Activated CD8-positive, alpha-beta memory T cell treated with anti-CD3 and anti-CD28 coated beads for 1 hour (primary cell): ENCODE measurements around the gene SCGB3A1.

Experiments used
- DNase-seq, 2 donors: peaks; one replicate each; pipeline ENCODE4 v3.0.0-alpha.2; 2020; ENCODE audit warnings: low read depth in 1 of 2; ENCODE audit errors: extremely low read depth in 1 of 2

Gene SCGB3A1, protein sequence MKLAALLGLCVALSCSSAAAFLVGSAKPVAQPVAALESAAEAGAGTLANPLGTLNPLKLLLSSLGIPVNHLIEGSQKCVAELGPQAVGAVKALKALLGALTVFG

DNA sequence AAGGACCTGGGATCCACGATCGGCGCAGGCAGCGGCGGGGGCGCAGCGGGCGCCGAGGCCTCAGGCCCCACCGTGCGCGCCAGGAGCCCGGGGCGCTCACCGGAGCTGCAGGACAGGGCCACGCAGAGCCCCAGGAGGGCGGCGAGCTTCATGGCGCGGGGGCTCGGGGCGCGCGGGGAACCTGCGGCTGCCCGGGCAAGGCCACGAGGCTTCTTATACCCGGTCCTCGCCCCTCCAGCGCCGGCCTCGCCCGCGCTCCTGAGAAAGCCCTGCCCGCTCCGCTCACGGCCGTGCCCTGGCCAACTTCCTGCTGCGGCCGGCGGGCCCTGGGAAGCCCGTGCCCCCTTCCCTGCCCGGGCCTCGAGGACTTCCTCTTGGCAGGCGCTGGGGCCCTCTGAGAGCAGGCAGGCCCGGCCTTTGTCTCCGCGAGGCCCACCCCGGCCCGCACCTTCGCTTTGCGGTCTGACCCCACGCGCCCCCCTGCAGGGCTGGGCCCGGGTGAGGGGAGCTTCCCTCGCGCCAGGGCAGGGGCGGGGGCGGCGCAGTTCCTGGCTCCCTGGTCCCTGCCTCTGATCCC is at the start of gene SCGB3A1:
SCGB3A1 (minus strand) TSS at position 189 of the 577 bp plus-strand sequence; CDS start at position 152, 37 bp downstream.
- DNase-seq = no peak

DNA sequence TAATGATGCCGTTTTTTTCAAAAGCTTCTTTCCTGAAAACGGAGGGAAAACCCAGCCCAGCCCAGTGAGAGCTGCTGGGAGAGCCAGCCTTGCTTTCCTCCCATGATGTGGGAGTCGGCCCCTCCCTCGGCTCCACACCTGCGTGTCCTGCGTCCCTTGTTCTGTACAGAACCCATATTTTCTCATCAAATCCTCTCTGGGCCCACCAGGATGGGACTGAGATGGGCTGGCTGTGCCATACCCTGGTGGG is 49.2 kb upstream of the SCGB3A1 start:
- DNase-seq = no peak

DNA sequence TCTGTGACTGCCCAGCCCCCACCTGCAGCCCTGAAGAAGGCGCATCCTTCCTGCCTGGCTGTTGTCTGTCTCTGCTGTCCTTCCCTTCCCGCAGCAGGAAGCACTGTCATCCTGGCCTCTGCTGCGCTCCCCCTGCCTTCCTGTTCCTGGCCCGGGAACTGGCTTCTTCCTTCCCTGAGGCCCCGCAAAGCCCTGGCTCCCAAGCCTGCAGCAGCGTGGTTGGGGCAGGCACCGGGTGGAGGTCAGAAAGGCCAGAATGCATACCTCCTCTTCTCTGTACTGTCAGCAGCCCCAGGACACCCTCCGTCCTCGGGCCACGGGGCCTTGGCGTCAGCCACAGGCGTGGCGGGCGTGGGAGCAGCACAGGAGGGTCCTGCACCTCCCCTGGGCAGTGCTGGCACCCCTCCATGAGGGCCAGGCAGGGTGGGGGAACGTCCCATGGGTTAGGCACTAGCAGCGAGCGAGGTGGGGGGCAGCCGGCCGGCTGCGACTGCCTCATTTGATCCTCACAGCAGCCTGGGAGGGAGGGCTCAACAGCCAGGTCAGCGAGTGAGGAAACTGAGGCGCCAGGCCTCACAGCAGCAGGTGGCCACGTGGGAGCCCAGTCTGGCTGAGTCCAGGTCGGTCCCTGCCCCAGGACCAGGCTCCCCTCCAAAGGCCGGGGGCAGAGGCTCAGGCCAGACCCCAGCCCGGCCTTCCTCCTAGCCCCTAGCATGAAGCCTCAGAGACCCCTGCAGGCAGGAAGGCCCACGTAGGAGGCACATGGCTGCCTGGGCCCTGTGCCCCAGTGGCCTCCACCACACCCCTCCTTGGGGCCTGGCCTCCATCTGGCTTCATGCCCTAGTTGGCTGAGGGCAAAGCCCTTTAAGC is 48.7 kb upstream of the SCGB3A1 start:
- DNase-seq = no peak

DNA sequence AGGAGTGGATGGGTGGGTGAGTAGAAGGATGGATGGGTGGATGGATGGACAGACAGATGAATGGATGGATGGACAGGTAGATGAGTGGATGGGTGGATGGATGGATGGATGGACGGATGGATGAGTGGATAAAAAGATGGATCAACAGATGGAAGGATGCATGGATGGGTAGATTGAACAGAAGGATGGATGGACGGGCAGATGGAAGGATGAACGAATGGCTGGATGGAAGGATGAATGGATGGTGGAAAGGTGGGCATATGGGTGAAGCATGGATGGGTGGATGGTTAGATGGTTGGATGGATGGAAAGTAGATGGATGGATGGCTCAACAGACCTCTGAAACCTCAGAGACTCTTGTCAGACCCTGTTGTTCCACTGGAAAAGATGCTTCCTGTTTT is 48.0 kb upstream of the SCGB3A1 start:
- DNase-seq = no peak

DNA sequence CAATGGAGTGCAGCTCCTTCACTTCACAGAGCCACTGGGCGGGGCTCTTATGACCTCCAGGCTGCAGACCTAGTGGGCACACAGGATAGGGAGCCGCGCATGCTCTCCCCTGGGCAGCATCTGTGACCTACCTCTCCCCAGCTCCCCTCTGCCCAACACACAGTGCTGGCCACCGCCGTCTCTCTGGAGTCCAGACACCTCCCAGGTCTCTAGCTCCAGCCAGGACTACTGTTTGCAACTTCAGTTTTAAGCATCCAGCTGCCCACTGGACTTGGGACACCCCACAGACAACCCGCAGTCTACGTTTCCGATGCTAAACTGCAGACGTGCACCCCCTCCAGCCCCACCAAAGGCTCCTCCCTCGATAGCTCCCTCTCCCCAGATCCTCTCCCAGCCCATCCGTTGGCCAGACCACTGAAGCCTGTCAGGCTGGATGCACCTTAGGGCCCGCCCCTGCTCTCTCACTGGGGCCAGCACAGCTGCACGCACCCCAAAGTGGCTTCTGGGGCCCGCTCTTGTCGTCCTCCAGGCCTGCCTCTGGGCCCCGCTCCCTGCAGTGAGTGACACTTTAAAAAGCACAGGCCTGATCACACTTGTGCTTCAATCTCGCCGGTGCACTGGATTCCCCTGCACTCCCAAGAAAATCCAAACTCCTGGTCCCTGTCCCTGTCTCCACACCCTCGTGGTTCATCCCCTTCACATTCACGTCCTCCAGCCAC is 46.8 kb upstream of the SCGB3A1 start:
- DNase-seq = no peak

DNA sequence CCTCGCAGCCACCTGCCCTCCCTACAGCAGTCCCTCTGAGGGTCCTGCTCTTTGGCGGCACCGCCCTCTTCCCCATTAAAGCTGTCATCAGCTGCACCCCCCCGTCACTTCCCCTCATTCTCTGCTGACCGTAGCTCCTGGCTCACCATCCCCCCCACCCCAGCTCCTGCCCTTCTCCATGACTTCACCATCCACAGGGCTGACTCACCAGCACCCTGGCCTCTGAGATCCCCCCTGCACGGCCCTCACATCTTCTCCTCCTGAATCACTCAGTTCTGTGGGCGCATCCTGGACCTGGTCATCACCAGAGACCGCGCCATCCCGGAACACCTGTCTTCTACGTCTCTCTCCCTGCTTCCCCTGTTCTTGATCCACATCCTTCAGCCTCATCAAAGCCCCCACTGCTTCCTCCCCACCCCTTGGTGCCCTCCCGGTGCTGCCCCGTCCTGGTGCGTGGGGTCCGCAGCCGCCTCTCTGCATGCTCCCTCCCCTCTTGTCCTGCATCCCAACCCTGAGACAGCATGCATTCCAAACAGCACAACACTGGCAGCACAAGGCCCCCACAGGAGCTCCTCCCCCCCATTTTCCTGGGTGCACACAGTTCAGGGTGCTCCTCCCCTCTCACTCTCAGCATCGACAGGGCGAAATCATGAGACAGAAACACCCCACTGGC is 45.2 kb upstream of the SCGB3A1 start:
- no peak for DNase-seq

DNA sequence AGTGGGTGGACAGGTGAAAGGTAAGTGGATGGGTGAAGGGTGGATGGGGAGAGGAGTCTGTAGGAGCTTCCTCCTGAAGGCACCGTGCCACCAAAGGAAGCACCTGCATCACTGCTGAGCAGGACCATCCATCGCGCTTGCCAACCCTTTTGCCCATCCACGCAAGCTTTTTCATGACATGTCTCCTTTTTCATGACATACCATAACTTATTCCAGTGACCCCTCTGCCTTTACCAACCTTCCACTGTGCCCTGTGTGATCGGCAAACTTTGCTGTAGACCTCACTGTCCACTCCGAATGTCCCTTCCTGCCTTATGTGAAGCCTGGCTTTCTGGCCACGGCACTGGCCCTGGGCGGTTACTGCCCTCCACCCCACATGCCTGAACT is 44.7 kb upstream of the SCGB3A1 start:
- DNase-seq = no peak

DNA sequence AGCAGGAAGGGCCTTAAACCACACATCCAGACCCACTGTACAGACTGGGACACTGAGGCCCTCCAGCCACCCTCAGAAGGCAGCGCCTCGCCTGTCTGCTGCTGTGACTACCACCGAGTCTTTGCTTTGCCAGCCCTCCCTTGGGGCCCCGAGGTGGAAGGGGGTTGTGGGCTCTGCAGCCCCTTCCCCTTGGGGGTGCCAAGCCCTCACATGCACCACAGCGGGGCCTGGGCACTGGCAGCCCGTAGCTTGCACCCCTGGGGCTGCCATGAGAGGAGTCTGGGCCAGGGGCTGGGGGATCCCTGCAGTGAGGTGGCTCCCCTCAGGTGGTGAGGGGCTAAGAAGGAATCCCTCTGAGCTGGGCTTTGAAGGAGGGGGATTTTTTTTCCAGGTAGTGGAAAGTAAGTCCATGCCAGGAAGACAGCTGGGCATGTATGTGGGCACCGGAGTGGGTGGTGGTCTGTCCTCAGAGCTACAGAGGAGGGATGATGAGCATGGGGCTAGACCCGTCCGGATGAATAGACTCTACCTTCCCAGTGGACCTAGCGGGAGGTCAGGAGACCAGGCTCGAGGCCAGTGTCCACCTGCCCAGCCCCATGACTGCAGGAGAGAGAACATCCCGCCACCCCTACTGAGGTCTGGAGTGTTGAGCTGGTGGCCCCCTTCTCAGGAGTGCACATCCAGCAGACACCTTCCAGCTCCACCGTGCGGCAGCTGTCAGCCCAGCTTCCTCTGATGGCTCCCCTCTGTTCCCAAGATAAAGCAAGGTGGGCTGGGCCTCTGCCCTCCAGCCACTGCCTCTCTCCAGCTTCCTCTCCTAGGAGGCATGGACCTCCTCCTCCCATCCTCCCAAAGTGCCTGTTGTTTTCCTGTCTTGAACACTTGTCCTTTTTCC is 42.2 kb upstream of the SCGB3A1 start:
- DNase-seq = no peak

DNA sequence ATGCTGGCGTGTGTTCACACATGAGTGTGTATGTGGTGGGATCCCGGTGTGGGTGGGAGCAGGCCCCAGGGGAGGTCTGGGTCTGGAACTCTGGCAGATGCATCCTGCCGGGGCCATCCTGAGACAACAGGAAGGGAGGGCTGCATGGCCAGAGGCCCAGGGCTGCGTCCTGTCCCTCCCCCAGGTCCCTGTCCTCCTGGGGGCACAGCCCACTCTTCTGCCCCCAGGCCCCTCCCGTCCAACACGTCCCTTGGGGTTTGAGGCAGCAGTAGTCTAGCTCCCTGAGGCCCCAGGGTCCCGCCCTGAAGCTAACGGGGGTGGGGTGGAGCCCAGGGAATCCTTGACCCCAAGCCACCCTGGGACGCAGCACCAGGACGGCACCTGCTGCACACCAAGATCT is 41.5 kb upstream of the SCGB3A1 start:
- no peak for DNase-seq

DNA sequence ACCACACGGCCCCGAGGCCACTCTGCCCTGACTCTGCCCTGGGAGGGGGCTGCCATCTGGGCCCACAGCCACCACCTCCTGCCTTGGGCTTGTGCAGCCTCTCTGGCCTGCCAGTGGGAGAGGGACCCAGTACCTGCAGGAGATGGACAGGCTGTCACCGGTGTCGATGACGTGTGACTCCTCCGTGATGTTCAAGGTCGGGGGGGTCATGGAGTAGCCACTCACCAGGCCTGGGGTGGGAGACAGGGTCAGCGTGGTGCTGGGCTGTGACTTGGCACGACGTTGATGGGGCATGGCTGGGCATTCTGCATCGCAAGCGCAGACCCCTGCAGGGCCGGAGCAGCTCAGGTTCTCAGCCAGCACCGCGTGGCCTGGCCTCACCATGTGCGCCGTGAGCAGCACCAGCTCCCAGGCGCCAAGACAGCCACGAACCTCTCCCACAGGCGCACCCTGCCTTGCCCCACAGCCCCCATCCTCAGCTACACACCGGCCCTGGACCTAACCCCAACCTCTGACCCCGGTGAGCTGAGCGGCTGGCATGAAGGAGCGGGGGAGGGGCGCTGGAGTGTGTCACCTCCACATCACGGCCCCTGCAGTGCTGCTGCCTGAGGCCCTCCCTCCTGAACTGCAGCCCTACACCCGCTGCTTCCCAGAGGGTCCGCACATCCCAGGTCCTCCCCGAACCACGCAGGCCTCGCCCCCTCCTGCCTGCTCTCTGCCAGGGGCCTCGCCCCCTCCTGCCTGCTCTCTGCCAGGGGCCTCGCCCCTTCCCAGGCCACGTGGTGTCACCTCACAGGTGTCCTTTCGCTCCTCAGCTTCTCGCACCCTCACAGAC is 40.5 kb upstream of the SCGB3A1 start:
- no peak for DNase-seq

DNA sequence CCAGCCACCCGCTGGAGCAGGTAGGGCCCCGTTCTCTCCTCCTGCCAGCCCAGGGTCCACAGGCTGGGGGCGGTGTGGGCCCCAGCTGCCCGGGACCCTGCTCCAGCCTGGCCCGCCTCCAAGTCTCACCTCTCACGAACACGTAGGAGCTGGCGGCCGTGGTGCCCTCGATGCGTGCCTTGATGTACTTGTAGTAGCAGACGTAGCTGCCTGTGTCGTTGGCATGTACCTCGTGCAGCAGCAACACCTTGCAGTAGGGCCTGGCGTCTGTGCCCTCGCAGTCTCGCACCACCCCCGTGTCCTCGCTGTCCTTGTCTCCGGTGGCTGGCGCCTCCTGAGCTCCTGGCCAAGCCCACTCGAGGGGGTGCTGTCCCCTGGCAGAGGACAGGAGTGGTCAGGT is 39.1 kb upstream of the SCGB3A1 start:
- no peak for DNase-seq

DNA sequence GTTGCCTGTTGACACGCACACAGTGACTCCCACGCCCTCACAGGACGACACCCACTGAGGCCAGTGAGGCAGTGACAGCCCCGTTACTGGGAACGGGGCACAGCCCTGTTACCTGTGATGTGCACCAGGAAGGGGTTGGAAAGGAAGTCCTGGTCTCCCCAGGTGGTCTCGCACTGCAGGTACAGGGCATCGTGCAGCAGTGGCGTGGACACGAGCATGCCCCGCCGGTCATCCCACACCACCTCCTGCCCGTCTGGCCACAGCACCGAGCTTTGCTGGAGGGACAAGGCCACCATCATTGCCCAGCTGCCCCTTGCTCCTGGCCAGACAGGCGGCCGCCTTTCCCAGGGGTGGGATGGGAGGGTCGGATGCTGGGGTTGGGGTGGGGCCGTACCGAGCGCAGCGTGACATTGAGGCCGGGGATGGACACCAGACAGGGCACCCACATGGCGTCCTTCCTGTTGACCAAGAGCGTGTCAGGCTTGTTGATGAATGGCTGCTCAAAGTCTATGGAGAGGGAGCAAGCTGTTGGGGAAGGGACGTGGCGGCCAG is 38.6 kb upstream of the SCGB3A1 start:
- no peak for DNase-seq

DNA sequence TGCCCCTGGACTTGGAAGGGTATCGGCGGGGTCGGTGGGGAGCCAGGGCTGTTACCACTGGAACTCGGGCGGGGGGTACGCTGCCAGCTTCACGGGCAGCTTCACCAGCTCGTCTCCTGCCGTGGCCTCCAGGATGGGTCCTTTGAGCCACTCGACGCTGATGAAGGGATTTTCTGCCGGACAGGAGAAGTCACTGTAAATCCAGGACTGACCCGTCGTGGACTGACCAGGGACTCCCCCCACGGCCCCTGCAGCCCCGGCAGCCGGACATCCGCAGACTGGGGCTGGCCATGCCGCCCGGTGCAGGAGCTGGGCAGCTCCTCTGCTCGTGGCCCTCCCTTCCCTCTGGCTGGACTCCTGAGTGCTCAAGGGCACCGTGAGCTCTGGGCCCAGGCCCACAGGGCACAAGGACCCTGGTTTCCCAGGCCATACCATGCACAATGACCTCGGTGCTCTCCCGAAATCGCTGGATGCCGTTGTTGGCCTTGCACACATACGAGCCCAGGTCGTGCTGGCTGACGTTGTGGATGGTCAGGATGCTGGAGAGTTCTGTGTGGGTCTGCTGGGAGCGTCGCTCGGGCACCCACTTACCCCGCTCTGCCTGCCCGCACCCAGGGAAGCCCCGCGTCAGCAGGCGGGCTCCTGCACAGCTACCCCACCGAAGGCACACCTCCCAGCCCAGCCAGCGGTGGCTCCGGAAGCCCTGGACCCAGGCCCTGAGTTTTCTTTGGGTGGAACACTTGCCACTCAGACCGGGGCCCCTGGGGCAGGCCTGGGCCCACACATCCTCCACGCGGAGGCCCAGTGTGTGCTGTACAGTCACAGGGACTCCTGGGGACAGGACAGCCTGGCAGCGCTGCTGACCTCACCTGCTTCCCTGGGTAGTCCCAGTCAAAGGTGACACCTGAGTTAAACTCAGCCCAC is 37.8 kb upstream of the SCGB3A1 start:
- DNase-seq = no peak

DNA sequence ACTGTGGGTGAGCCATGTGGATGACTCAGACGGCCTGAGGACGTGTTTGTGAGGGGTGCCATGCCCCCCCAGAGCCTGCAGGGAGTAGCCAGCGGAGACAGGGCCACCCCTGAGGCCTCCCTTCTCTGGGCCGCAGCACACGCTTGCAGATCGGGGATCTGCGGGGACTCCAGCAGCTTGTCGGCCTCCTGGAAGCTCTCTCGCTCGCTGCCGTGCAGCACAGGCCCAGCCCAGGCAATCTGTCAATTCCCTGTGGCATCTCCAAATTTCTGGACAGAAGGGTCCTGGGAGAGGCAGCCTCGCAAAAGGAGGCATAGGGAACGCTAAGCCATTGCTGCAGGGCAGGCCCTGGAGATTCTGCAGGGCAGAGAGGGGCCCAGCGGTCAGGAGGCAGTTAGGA is 36.9 kb upstream of the SCGB3A1 start:
- DNase-seq = no peak

DNA sequence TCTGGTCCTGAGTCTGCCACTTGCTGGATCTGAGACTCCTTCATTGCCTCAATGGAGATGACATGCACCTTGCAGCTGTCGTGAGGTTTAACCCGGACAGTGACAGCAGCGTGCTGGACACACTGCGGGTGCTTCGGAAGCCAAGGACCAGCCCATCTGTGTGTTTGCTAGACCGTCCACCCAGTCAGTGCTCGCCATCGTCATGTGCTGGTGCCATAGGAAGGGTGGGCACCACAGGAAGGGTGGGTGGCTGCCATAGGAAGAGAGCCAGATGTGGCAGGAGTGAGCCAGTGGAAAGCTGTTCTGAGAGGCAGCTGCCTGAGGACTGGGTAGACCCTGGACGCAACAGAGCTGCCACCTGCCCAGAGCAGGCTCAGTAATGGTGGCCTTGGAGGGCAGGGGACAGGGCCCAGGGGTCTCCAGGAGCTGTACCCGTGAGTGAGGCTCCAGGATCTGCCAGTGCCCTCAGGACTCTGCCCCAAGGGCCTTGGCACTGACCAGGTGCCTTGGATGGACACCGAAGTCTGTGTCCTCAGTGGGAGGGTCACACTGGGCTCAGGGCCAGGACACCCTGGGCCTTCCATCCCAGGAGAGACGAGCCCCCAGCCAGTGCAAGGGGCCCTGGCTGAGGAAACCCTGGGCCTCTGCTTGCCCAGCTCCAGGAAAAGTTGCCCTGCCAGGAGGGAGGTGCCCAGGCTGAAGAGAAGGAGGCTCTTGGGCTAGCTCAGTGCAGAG is 36.3 kb upstream of the SCGB3A1 start:
- DNase-seq = no peak

DNA sequence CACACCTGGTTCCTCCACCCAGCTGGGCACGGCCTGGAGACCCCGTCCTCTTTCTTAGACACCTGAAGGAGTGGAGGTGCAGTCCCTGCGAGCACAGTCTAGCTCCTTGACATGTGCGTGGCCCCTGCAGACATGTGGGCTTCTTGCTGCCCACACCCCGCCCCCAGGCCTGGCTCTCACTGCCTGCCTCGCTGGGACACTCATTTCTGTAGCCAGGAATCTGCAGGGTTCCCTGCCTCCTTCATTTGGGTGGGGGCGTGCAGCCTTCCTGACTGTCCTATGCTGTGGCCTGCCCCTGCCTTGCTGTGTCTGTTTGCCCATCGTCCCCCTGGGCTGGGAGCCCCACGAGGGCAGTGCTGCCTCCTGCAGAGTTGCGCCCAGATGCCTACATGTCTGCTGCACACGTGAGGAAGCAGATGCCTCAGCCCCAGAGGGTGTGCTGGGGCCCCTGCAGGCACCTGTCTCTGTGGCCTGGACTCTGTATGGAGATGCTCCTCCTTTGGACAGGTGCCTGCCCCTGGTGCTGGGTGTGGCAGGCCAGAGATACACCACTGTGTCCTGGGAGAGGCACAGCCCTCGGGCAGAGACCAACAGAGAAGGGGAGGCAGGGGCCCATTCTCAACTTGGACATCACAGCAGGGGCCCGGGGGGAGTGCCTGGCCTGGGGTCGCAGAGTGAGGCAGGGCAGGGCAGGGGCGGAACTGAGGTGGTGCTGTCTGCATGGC is 35.5 kb upstream of the SCGB3A1 start:
- DNase-seq = no peak
